Keratinocyte (primary cell): ENCODE results near the gene ATAD1. TPM values are rescaled to one million over a fixed set of nuclear protein-coding genes. Genes with fewer than 3 reads are reported as not detected.

Source experiments
- DNase-seq: peaks from one replicate; pipeline ENCODE4 v3.0.0-alpha.2; 2011; ENCODE audit warnings: low read depth, missing footprints, low spot score
- FAIRE-seq: peaks from 2 replicates; lab custom pipeline; 2011; peaks lifted over from hg19 to GRCh38; lab: Jason Lieb, UNC
- H2AFZ ChIP-seq: 2 replicates; pipeline ENCODE4 v1.6.0; 2012; ENCODE audit warnings: low read length, control low read depth, inconsistent platforms; ENCODE audit not compliant: control insufficient read depth
- H3K27ac ChIP-seq: 2 replicates; pipeline ENCODE4 v1.5.1; 2011; ENCODE audit warnings: low read length; ENCODE audit not compliant: control insufficient read depth, insufficient read depth
- H3K27me3 ChIP-seq: 3 replicates; pipeline ENCODE4 v1.6.0; 2011; ENCODE audit warnings: low read length; ENCODE audit not compliant: control insufficient read depth, insufficient read depth; ENCODE audit errors: extremely low read depth
- H3K36me3 ChIP-seq, 2 experiments: 2 replicates in 1 of 2; 3 replicates in 1 of 2; pipeline ENCODE4 v1.5.1; 2011; ENCODE audit warnings: low read length in 2 of 2, mild to moderate bottlenecking in 1 of 2; ENCODE audit not compliant: control insufficient read depth in 2 of 2, insufficient read depth in 2 of 2; ENCODE audit errors: extremely low read depth in 1 of 2
- H3K4me1 ChIP-seq: 3 replicates; pipeline ENCODE4 v1.5.1; 2011; ENCODE audit warnings: low read length; ENCODE audit not compliant: control insufficient read depth, insufficient read depth; ENCODE audit errors: extremely low read depth
- H3K4me2 ChIP-seq: 3 replicates; pipeline ENCODE4 v1.6.0; 2011; ENCODE audit warnings: low read depth, low read length; ENCODE audit not compliant: control insufficient read depth, insufficient read depth; ENCODE audit errors: extremely low read depth
- H3K4me3 ChIP-seq, 3 experiments: fragments of 200-600 bp in 1 of 3; sonication (generic) in 1 of 3; 2 replicates in 2 of 3; 3 replicates in 1 of 3; pipeline ENCODE4 v1.5.1; 2011 to 2016; ENCODE audit warnings: low read length in 3 of 3, mild to moderate bottlenecking in 3 of 3, control low read depth in 2 of 3, inconsistent platforms in 1 of 3, low read depth in 1 of 3, mixed read lengths in 1 of 3, mixed run types in 1 of 3, moderate library complexity in 1 of 3; ENCODE audit not compliant: control insufficient read depth in 2 of 3, insufficient read depth in 2 of 3; ENCODE audit errors: extremely low read depth in 1 of 3
- H3K79me2 ChIP-seq: 2 replicates; pipeline ENCODE4 v1.6.0; 2012; ENCODE audit warnings: low read length; ENCODE audit not compliant: control insufficient read depth, insufficient read depth
- H3K9ac ChIP-seq: 3 replicates; pipeline ENCODE4 v1.6.0; 2011; ENCODE audit warnings: low read length; ENCODE audit not compliant: control insufficient read depth, insufficient read depth; ENCODE audit errors: extremely low read depth
- H3K9me1 ChIP-seq: 3 replicates; pipeline ENCODE4 v1.6.0; 2011; ENCODE audit warnings: low read length; ENCODE audit not compliant: control insufficient read depth, insufficient read depth; ENCODE audit errors: extremely low read depth
- H3K9me3 ChIP-seq: 2 replicates; pipeline ENCODE4 v1.5.1; 2012; ENCODE audit warnings: low read depth, low read length; ENCODE audit not compliant: control insufficient read depth
- H4K20me1 ChIP-seq: 3 replicates; pipeline ENCODE4 v1.6.0; 2011; ENCODE audit warnings: low read length; ENCODE audit not compliant: control insufficient read depth, insufficient read depth; ENCODE audit errors: extremely low read depth
- CTCF ChIP-seq, 3 experiments: IDR thresholded peaks in 1 of 3; conservative IDR thresholded peaks in 1 of 3; optimal IDR thresholded peaks in 1 of 3; 2 replicates in 2 of 3; 3 replicates in 1 of 3; pipeline versions ENCODE3 to v1.5.1; 2011; ENCODE audit warnings: low read length in 3 of 3, mild to moderate bottlenecking in 3 of 3, moderate library complexity in 2 of 3, control low read depth in 1 of 3, inconsistent platforms in 1 of 3; ENCODE audit not compliant: insufficient read depth in 2 of 3; ENCODE audit errors: extremely low read depth in 1 of 3
- EZH2 ChIP-seq: IDR thresholded peaks from one replicate; pipeline ENCODE4 v1.6.1; 2012; ENCODE audit warnings: inconsistent platforms, mild to moderate bottlenecking, low read length, moderate library complexity
- dilution Hi-C: fragments of 300-500 bp; cut with MboI; formaldehyde crosslinking; loops from one replicate; pipeline ENCODE4 v1.7.0; 2020; ENCODE audit warnings: low sequenced_read_pairs; ENCODE audit not compliant: extremely low pct_ligation_motif_present
- polyA plus RNA-seq, 5 experiments: library from polyadenylated mRNA; depleted of rRNA in 3 of 5; stranded (reverse) in 3 of 5; stranded (forward) in 1 of 5; unstranded in 1 of 5; fragments of >200 nt; gene quantifications; 1 replicate in 1 of 5; 2 replicates in 3 of 5; 3 replicates in 1 of 5; pipeline versions ENCODE4 v1.2.1 to v1.2.3, GENCODE V29; 2011 to 2012; ENCODE audit warnings: missing spikeins in 2 of 5, low read depth in 1 of 5, low replicate concordance in 1 of 5

Gene ATAD1
- polyA plus RNA-seq, 1 donor (not counting 4 experiments of a cell fraction or from before 2014, with no cell fraction given), result 51.0 TPM

DNA sequence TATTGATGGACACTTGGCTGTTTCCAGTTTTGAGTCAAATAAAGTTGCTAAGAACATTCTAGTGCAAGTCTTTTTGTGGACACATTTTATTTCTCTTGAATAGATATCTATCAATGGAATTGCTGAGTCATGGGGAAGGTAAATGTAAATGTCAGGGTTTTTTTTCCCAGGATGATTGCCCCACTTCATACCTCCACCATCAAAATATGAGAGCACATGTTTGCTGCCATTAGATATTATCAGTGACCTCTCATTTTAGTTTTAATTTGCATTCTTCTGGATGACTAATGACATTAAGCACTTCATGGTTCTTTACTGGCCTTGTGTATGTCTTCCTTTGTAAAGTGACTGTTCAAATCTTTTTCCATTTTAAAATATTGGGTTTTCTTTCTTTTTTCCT is 112.7 kb downstream of the ATAD1 start:
- no peak overlapping the region for H2AFZ ChIP-seq
- dilution Hi-C loops, result no loop called here

GRCh38 chr10:87703771-87704170 is 114.3 kb downstream of the ATAD1 start:
- no peak for TF ChIP-seq EZH2
- Histone ChIP-seq H3K4me2 (no peak overlapping the region), H3K27me3 (no peaks in the 10 kb centered on the region), H3K36me3 (no peaks in the 10 kb centered on the region), H3K9me3 (no peaks in the 10 kb centered on the region), H3K27ac (no peak overlapping the region), H2AFZ (no peak overlapping the region), H3K4me1 (peaks cover 6% of the 10 kb centered on the region), H3K9ac (no peak overlapping the region), H3K4me3 (no peak overlapping the region), H3K79me2 (no peaks in the 10 kb centered on the region), H3K9me1 (no peaks in the 10 kb centered on the region), H4K20me1 (no peaks in the 10 kb centered on the region)
- DNase-seq (no peak), FAIRE-seq (no peak)
- dilution Hi-C loops, result no loop called here

More for the DNA sequence above, 112.7 kb downstream of the ATAD1 start:
- DNase-seq (no peak), FAIRE-seq (no peak)
- no peaks in the 10 kb centered on the region for H3K9me1 ChIP-seq
- no peak overlapping the region for H3K4me3 ChIP-seq
- H4K20me1 ChIP-seq, result no peaks in the 10 kb centered on the region
- no peak overlapping the region for H3K4me2 ChIP-seq
- no peaks in the 10 kb centered on the region for H3K79me2 ChIP-seq
- H3K27me3 ChIP-seq, result no peaks in the 10 kb centered on the region
- TF ChIP-seq EZH2 (no peak), CTCF (optimal IDR thresholded peaks at IDR 0.05 in 1 of 3, IDR thresholded peaks at IDR 0.05 in 1 of 3, conservative IDR thresholded peaks at IDR 0.05 in 1 of 3; ENCODE audit: extremely low read depth in 1 of 3, insufficient read depth in 2 of 3, low read length in 3 of 3) (no peak)
- H3K9me3 ChIP-seq, result no peaks in the 10 kb centered on the region
- H3K9ac ChIP-seq, result no peak overlapping the region
- no peaks in the 10 kb centered on the region for H3K36me3 ChIP-seq
- no peak overlapping the region for H3K27ac ChIP-seq
- peaks cover 6% of the 10 kb centered on the region for H3K4me1 ChIP-seq

- no peaks in the 10 kb centered on the region for H4K20me1 ChIP-seq
- no peaks in the 10 kb centered on the region for H3K79me2 ChIP-seq
- FAIRE-seq (no peak), DNase-seq (no peak)
- no peaks in the 10 kb centered on the region for H3K9me1 ChIP-seq
- peaks cover 3% of the 10 kb centered on the region for H3K27me3 ChIP-seq
- H2AFZ ChIP-seq, result no peak overlapping the region
- TF ChIP-seq EZH2 (no peak), CTCF (optimal IDR thresholded peaks at IDR 0.05 in 1 of 3, IDR thresholded peaks at IDR 0.05 in 1 of 3, conservative IDR thresholded peaks at IDR 0.05 in 1 of 3; ENCODE audit: extremely low read depth in 1 of 3, insufficient read depth in 2 of 3, low read length in 3 of 3) (no peak)
- no peaks in the 10 kb centered on the region for H3K36me3 ChIP-seq
- peaks cover 6% of the 10 kb centered on the region for H3K4me1 ChIP-seq
- no peak overlapping the region for H3K4me2 ChIP-seq
- dilution Hi-C loops, result no loop called here
- no peak overlapping the region for H3K9ac ChIP-seq
- no peak overlapping the region for H3K4me3 ChIP-seq
- no peak overlapping the region for H3K27ac ChIP-seq
- no peaks in the 10 kb centered on the region for H3K9me3 ChIP-seq
These were observed 115.1 kb downstream of the ATAD1 start for GRCh38 chr10:87702973-87703294.
